ENCODE data around the gene EPYC. TPM values are rescaled to one million over a fixed set of nuclear protein-coding genes. Genes with fewer than 3 reads are reported as not detected.

The EPYC gene, protein sequence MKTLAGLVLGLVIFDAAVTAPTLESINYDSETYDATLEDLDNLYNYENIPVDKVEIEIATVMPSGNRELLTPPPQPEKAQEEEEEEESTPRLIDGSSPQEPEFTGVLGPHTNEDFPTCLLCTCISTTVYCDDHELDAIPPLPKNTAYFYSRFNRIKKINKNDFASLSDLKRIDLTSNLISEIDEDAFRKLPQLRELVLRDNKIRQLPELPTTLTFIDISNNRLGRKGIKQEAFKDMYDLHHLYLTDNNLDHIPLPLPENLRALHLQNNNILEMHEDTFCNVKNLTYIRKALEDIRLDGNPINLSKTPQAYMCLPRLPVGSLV
- not detected for total RNA-seq

DNA sequence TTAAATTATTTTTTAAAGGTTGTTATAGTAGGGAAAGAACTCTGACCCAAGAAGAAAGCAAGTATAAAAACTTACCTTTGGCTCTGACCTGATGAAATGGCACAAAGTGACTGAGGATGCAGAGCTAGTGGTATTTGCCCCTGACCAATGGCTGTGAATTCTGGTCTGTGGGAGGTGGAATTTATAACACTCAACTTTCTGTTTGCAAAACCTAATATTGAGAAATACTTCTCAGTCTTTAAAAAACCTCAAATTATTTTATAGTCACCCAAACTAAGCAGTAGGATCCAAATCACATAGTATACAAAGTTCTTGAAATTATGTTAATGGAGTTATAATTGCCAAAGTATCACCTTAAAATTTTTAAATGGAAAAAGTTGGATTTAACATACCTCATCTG lies at the start of gene EPYC:
TSS of gene EPYC (minus strand) at position 101 of the 400 bp plus-strand sequence. CDS start 2,407 bp downstream, outside the sequence.

DNA sequence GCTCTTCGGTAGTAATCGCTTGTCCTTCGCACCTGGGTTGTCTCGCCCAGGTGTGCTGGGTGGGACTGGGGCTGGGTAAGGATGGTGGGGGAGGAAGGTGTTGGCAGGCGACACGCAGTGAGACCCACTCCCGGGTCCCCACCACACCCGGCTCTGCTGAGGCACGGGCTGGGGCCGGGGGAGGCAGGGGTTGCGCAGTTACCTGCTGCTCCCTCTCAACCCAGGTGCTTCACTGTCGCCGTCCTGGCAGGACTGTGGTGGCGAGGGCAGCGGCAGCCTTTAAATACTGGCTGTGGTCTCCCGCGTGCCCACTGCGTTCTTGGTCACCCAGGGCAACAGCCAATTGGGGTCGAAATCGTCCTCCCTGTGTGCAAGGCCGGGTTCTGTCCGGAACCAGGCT lies 49.9 kb downstream of the EPYC start, which contains the start of gene CCER1:
TSS of gene CCER1 (minus strand) at position 256 of the 400 bp plus-strand sequence. CDS start 434 bp downstream, outside the sequence.

Other genes starting within 250 kb of the EPYC start
- gene CCER1, start 49.8 kb downstream of the EPYC start, total RNA-seq, result not detected
- 2.7 TPM for gene KERA, start 53.1 kb upstream of the EPYC start, total RNA-seq
- gene LUM, start 106.5 kb upstream of the EPYC start, total RNA-seq, result 49.0 TPM
- 388 TPM for gene DCN, start 177.8 kb upstream of the EPYC start, total RNA-seq